HG03521 (cell line): Measurements from ENCODE around the gene SEPTIN2.
"Not testable (repeated sequence)": the region's sequence is repeated elsewhere in the genome, so short reads cannot be mapped to it uniquely, and the experiment has no call there.

Source experiments
- ATAC-seq: cut with Tn5 transposase; IDR thresholded peaks from one replicate; pipeline ENCODE4 v1.9.1; 2021; ENCODE audit warnings: mild to moderate bottlenecking, moderate library complexity; ENCODE audit not compliant: unreplicated experiment

Gene SEPTIN2

DNA sequence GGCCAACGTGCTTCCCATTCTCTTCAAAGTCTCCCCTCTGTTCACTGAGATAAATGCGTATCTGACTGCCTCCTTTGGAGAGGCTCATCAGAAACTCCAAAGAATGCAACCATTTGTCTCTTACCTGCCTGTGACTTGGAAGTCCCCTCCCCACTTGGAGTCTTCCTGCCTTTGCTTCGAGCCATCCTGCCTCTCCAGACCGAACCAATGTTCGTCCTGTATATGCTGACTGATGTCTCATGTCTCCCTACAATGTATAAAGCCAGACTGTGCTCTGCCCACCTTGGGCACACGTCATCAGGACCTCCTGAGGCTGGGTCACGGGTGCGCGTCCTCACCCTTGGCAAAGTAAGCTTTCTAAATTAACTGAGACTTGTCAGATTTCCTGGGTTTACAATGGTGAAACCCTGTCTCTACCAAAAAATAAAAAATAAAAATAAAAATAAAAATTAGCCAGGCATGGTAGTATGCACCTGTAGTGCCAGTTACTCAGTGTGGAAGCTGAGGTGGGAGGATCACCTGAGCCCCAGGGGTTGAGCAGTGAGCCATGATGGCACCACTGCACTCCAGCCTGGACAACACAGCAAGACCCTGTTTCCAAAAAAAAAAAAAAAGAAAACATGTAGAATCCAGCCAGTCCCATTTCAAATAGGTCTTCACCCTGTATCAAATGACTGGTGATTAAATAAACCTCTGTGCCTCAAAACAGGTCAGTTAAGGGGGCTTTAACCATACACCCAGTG is 29.2 kb upstream of the SEPTIN2 start:
- ATAC-seq: no peak

GRCh38 chr2:241288324-241288888 is 27.3 kb upstream of the SEPTIN2 start:
- no peak for ATAC-seq

DNA sequence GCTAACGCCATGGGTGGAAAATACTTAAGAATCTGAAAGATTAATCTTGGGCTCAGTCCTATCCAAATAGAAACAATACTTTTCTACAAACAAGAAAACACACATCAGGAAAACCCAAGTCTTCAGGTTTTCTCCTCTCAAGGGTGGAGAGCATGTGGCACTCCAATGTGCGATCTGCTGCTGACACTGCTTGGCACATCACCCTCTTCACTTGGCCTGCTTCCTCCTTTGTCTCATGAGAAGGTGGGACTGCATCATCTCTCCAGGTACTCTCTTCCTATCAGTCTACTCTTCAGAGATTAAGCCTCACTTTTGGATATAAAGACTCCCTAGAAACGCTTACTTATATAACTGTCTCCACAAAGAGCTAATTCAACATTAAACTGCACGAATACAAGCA is 26.7 kb upstream of the SEPTIN2 start:
- ATAC-seq: no peak

GRCh38 chr2:241289597-241289996 is 26.1 kb upstream of the SEPTIN2 start:
- no peak for ATAC-seq

DNA sequence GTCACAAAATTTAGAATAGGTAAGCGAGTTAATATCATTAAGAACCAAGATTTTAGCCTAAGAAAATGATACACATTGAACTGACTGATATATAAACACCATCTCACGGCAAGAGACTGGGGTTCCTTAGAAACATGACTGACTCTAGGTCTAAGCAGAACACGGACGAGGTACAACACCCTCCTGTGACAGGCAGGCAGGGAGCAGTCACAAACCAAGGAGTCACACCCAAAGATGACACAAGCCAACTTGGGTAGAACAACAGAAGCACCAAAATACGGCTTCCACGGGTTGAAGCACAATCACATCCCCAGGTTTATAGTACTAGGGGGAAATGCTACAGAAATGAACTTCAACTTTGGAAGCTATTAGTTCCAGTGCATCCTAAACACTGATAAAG is 24.6 kb upstream of the SEPTIN2 start:
- no peak for ATAC-seq

- ATAC-seq: no peak
Measured at GRCh38 chr2:241291977-241292376, 23.7 kb upstream of the SEPTIN2 start.

DNA sequence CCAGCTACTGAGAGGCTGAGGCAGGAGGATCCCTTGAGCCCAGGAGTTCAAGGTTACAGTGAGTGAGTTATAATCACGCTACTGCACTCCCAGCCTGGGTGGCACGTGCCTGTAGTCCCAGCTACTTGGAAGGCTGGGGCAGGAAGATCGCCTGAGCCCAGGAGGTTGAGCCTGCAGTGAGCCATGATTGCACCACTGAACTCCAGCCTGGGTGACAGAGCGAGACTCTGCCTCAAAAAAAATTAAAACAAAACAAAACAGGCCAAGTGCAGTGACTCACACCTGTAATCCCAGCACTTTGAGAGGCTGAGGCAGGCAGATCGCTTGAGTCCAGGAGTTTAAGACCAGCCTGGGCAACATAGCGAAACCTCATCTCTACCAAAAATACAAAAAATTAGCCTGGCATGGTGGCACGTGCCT is 22.3 kb upstream of the SEPTIN2 start:
- not testable (repeated sequence) for ATAC-seq

DNA sequence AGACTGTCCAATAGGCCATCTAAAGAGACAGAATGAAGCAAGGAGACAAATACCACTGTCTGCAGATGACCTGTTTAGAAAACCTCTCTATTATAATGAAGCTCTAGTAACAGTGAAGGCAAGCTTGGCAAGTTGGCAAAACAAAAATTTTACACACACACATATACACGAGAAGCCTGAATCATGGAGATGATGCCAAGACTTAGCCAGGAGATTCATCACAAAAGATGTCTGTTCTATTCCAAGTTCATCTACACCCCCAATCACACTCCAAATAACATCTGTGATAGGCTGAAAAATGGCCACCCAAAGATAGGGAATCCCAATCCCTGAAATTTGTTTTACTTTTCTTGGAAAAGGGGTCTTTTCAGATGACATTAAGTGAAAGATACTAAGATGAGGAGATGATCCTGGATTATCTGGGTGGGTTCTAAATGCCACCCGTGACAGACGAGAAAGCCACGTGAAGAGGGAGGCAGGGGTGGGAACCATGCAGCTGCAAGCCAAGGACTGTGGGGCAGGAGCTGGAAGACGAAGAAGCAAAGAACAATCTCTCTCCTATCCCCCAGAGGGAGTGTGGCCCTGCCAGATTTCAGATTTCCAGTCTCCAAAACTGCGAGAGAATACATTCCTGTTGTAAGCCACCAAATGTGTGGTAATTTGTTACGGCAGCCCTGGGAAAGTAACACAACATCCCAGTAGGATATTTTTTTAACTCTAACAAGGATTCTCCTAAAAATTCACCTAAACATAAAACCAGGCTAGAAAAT is 20.2 kb upstream of the SEPTIN2 start:
- no peak for ATAC-seq

DNA sequence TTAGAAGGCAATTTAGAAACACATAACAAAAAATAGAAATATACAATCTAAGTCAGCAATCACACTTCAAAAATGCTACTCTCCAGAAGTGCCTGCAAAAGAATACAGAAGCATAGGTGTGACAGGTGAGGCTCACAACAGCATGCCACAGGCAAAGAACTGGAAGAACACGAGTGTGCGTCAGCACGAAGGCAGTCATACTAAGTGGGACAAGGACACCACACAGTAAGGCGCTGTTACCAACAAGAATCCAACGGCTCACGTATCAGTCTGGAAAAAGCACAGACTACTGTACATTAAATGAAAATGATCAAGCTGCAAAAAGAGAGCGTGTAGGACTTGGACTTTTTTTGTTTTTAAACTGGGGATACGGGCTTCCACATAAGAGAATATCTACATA is 19.0 kb upstream of the SEPTIN2 start:
- ATAC-seq: no peak

DNA sequence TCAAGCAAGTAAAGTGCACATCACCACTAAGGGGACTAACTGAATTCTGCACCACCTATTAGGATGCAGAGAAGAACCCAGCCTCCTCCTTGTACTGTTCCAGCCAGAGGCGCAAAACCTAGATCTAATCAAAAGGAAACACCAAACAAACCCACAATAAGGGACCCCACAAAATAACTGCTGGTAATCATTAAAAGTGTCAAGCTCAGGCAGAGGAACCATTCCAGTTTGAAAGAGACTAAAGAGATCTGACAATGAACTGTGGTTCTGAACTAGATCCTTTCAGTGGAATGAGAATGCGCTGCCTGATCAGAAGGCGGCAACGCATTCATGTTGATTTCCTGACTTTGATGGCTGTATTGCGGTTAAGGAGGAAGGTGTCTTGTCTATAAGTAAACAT is 17.1 kb upstream of the SEPTIN2 start:
- ATAC-seq: no peak

DNA sequence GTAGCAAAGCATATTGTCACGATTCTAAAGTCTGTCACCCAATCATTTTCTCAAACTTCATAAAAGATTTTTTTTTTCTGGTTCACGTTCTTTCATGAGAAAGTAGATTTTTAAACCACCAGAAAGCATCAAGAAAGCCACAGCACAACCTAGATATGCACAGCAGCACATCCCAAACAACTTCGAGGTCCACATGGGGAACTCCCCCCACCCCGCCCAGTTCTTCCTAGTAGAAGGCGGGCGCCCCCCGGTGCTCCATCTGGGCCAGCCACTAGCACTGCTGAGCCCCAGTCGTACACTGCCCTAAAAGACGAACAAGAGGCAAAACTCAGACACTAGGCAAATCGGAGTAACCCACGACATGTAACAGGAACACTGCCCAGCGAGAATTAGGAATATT is 15.7 kb upstream of the SEPTIN2 start:
- no peak for ATAC-seq

- ATAC-seq: no peak
Measured at GRCh38 chr2:241302083-241302482, 13.6 kb upstream of the SEPTIN2 start.

- ATAC-seq: no peak
Measured at GRCh38 chr2:241302759-241303651, 12.7 kb upstream of the SEPTIN2 start.

GRCh38 chr2:241304039-241304670 is 11.6 kb upstream of the SEPTIN2 start:
- no peak for ATAC-seq

- ATAC-seq: no peak
Measured at GRCh38 chr2:241307055-241307454, 8.7 kb upstream of the SEPTIN2 start.

GRCh38 chr2:241308267-241308666 is 7.5 kb upstream of the SEPTIN2 start:
- no peak for ATAC-seq

GRCh38 chr2:241308832-241309500 is 6.8 kb upstream of the SEPTIN2 start:
- no peak for ATAC-seq

GRCh38 chr2:241309684-241310117 is 6.0 kb upstream of the SEPTIN2 start:
- peak; percentile 22 for ATAC-seq

- no peak for ATAC-seq
Measured at GRCh38 chr2:241310917-241311566, 4.7 kb upstream of the SEPTIN2 start.
